GM20000 (cell line): ENCODE measurements around the gene TTC6.

ENCODE experiments used
- DNase-seq: peaks from one replicate; pipeline ENCODE4 v3.0.0; 2012; ENCODE audit warnings: low spot score
- CTCF ChIP-seq: IDR thresholded peaks from 2 replicates; pipeline ENCODE4 v1.5.1; 2012; ENCODE audit warnings: mild to moderate bottlenecking, control low read depth; ENCODE audit errors: extremely low read depth, missing control alignments

Gene TTC6

GRCh38 chr14:37559386-37559785, 36.0 kb upstream of the TTC6 start:
- TF ChIP-seq CTCF = no peak
- DNase-seq = no peak

- DNase-seq = no peak
- TF ChIP-seq CTCF = no peak
Measured at GRCh38 chr14:37563189-37563588, 32.2 kb upstream of the TTC6 start.

GRCh38 chr14:37565550-37565949, 29.9 kb upstream of the TTC6 start:
- DNase-seq = no peak
- no peak for TF ChIP-seq CTCF

GRCh38 chr14:37566811-37567371, 28.5 kb upstream of the TTC6 start:
- no peak for DNase-seq
- TF ChIP-seq CTCF = no peak

- DNase-seq = no peak
- TF ChIP-seq CTCF = no peak
Measured at GRCh38 chr14:37569729-37570128, 25.7 kb upstream of the TTC6 start.

GRCh38 chr14:37571391-37571790, 24.0 kb upstream of the TTC6 start:
- no peak for DNase-seq
- no peak for TF ChIP-seq CTCF

- no peak for DNase-seq
- TF ChIP-seq CTCF = no peak
Measured at GRCh38 chr14:37573356-37573755, 22.1 kb upstream of the TTC6 start.

GRCh38 chr14:37579274-37579673, 16.2 kb upstream of the TTC6 start:
- TF ChIP-seq CTCF = no peak
- no peak for DNase-seq
